GM18507 (cell line): Measurements from ENCODE around the gene STPG4.

Experiments
- DNase-seq: peaks from one replicate; pipeline ENCODE4 v3.0.0; 2011; ENCODE audit warnings: low read depth; ENCODE audit not compliant: insufficient read length; ENCODE audit errors: extremely low spot score
- FAIRE-seq: peaks from 2 replicates; lab custom pipeline; 2011; peaks lifted over from hg19 to GRCh38; lab: Jason Lieb, UNC

Gene STPG4

GRCh38 chr2:47062681-47063537, 92.2 kb downstream of the STPG4 start:
- FAIRE-seq (no peak), DNase-seq (no peak)

GRCh38 chr2:47061944-47062678, 93.0 kb downstream of the STPG4 start:
- no peak for FAIRE-seq
- no peak for DNase-seq

- DNase-seq = no peak
- no peak for FAIRE-seq
These were observed 94.4 kb downstream of the STPG4 start for GRCh38 chr2:47060652-47061170.

- DNase-seq = no peak
- no peak for FAIRE-seq
These were observed 96.8 kb downstream of the STPG4 start for GRCh38 chr2:47058003-47058931.

GRCh38 chr2:47057687-47058002, 97.5 kb downstream of the STPG4 start:
- FAIRE-seq (no peak), DNase-seq (no peak)

GRCh38 chr2:47056868-47057686, 98.0 kb downstream of the STPG4 start:
- DNase-seq (peak; percentile 46), FAIRE-seq (peak; percentile 71)

- no peak for FAIRE-seq
- no peak for DNase-seq
These were observed 98.7 kb downstream of the STPG4 start for GRCh38 chr2:47056374-47056773.

- FAIRE-seq (no peak), DNase-seq (no peak)
These were observed 100.2 kb downstream of the STPG4 start for GRCh38 chr2:47054868-47055267.

- DNase-seq (no peak), FAIRE-seq (no peak)
These were observed 101.0 kb downstream of the STPG4 start for GRCh38 chr2:47054036-47054555.

- FAIRE-seq (no peak), DNase-seq (no peak)
These were observed 102.3 kb downstream of the STPG4 start for GRCh38 chr2:47052847-47053246.

GRCh38 chr2:47051562-47051961, 103.5 kb downstream of the STPG4 start:
- no peak for FAIRE-seq

GRCh38 chr2:47050762-47051161, 104.3 kb downstream of the STPG4 start:
- DNase-seq (no peak), FAIRE-seq (no peak)

More at GRCh38 chr2:47051562-47051961, 103.5 kb downstream of the STPG4 start:
- no peak for DNase-seq

GRCh38 chr2:47050021-47050760, 104.9 kb downstream of the STPG4 start:
- FAIRE-seq = no peak

GRCh38 chr2:47049502-47049901, 105.6 kb downstream of the STPG4 start:
- no peak for DNase-seq
- no peak for FAIRE-seq

More at GRCh38 chr2:47050021-47050760, 104.9 kb downstream of the STPG4 start:
- no peak for DNase-seq

- no peak for DNase-seq
- FAIRE-seq = no peak
These were observed 106.2 kb downstream of the STPG4 start for GRCh38 chr2:47048801-47049480.

GRCh38 chr2:47046271-47046670, 108.8 kb downstream of the STPG4 start:
- no peak for DNase-seq
- FAIRE-seq = no peak

GRCh38 chr2:47043891-47044239, 111.2 kb downstream of the STPG4 start:
- no peak for FAIRE-seq
- DNase-seq = no peak
